Measurements from ENCODE around the gene SRPX2. TPM values are rescaled to one million over a fixed set of nuclear protein-coding genes. Genes with fewer than 3 reads are reported as not detected.
A peak's percentile ranks its signal among the peaks of the same experiment; 100 is the strongest.

Gene SRPX2
- total and polyA plus RNA-seq, 2 of the 13 experiments (the other 11 are each of a cell fraction or from before 2014, with no cell fraction given), result 1.5 to 6.7 TPM

DNA sequence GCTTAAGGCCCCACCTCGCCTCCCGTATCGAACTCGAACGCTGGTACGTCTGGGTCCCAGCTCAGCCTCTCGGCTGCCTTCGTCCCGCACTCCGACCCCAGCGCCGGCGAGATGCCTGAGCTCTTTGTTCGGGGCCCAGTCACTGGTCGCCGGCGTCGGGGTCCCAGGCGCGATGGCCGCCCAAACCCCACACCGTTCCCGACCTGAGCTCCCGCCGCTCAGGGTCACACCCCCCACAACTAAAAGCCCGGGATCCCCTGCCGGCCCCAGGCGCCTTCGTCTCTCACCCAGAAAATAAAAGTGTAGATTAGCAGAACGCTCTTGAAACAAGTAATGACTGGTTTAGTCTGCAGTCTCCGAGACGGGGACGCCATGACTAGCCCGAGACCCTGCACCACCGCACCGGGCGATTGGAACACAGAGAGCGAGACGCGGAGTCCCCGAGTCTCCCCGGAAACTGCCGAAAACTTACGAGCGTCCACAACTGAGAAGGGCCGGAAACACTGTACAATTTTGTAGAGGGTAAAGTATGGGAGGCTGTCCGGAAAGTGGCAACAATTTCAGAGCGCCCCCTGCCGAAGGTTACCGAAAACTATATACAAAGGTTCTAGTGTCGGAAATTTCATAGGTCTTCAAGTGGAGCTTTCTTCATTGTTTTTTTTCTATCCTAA, 7.5 kb upstream of the SRPX2 start, which contains the start of gene TSPAN6 (continued):
- peak; percentile 67 for TF ChIP-seq CTCF (CRISPR knock-in tag; IDR thresholded peaks at IDR 0.05)
- no peak for TF ChIP-seq GABPA (IDR thresholded peaks at IDR 0.05; ENCODE audit: low read depth, low read length)
- TF ChIP-seq GABPA (CRISPR knock-in tag; IDR thresholded peaks at IDR 0.05; ENCODE audit: low read depth), result peak; percentile 63
- no peak for TF ChIP-seq ZNF282 (IDR thresholded peaks at IDR 0.05; ENCODE audit: partially characterized antibody)
- TF ChIP-seq ZMYM4 (CRISPR knock-in tag; IDR thresholded peaks at IDR 0.05), result no peak
- TF ChIP-seq ARNT2 (CRISPR knock-in tag; IDR thresholded peaks at IDR 0.05; ENCODE audit: low read depth), result no peak
- no peak; the same call in 1 of the 2 replicates for TF ChIP-seq ZGPAT (CRISPR knock-in tag; IDR thresholded peaks at IDR 0.05)
- no peak for TF ChIP-seq HOXD1 (CRISPR knock-in tag; IDR thresholded peaks at IDR 0.05)
- peak; percentile 42; the same call in 1 of the 2 replicates for TF ChIP-seq ELF3 (CRISPR knock-in tag; IDR thresholded peaks at IDR 0.05)
- no peak for TF ChIP-seq HDAC6 (IDR thresholded peaks at IDR 0.05; ENCODE audit: low read depth, low read length)
- no peak for TF ChIP-seq RXRA (CRISPR knock-in tag; IDR thresholded peaks at IDR 0.05)
- TF ChIP-seq TEAD2 (CRISPR knock-in tag; IDR thresholded peaks at IDR 0.05), result no peak
- no peak for TF ChIP-seq MLLT10 (CRISPR knock-in tag; IDR thresholded peaks at IDR 0.05)
- TF ChIP-seq MTA3 (CRISPR knock-in tag; IDR thresholded peaks at IDR 0.05), result no peak
- TF ChIP-seq ELF1 (CRISPR knock-in tag; IDR thresholded peaks at IDR 0.05), result no peak
- TF ChIP-seq POLR2A (IDR thresholded peaks at IDR 0.05; ENCODE audit: insufficient read depth in 1 of 2, low read depth in 2 of 2, low read length in 2 of 2), result peak; percentile 51 to 52; a peak in 2 of 4 replicates
- peak; percentile 48 for TF ChIP-seq ZFX (CRISPR knock-in tag; IDR thresholded peaks at IDR 0.05; ENCODE audit: low read depth)
- TF ChIP-seq U2AF1 (optimal IDR thresholded peaks at IDR 0.05; ENCODE audit: low read depth, low read length), result no peak
- 0 out of 2 replicates have a peak, but pooled peaks have one; percentile 4 for TF ChIP-seq STAG1 (CRISPR knock-in tag; IDR thresholded peaks at IDR 0.05)
- TF ChIP-seq SALL1 (CRISPR knock-in tag; IDR thresholded peaks at IDR 0.05), result 0 out of 2 replicates have a peak, but pooled peaks have one; percentile 9
- TF ChIP-seq ZNF326 (CRISPR knock-in tag; IDR thresholded peaks at IDR 0.05; ENCODE audit: borderline replicate concordance), result no peak
- TF ChIP-seq PHB2 (IDR thresholded peaks at IDR 0.05; ENCODE audit: partially characterized antibody), result no peak
- no peak for TF ChIP-seq TAF15 (IDR thresholded peaks at IDR 0.05; ENCODE audit: low read depth, low read length, poor library complexity, severe bottlenecking)
- no peak for TF ChIP-seq ZNF607 (CRISPR knock-in tag; IDR thresholded peaks at IDR 0.05; ENCODE audit: borderline replicate concordance)
- no peak for TF ChIP-seq ZNF674 (CRISPR knock-in tag; IDR thresholded peaks at IDR 0.05; ENCODE audit: low read depth)
- no peak for TF ChIP-seq CAMTA2 (CRISPR knock-in tag; IDR thresholded peaks at IDR 0.05; ENCODE audit: borderline replicate concordance)
